HG02840 (cell line): ENCODE measurements around the gene SIL1.

Experiments
- ATAC-seq: cut with Tn5 transposase; IDR thresholded peaks from one replicate; pipeline ENCODE4 v1.9.1; 2021; ENCODE audit warnings: mild to moderate bottlenecking, moderate library complexity, moderate number of reproducible peaks; ENCODE audit not compliant: unreplicated experiment, low FRiP score

The SIL1 gene

DNA sequence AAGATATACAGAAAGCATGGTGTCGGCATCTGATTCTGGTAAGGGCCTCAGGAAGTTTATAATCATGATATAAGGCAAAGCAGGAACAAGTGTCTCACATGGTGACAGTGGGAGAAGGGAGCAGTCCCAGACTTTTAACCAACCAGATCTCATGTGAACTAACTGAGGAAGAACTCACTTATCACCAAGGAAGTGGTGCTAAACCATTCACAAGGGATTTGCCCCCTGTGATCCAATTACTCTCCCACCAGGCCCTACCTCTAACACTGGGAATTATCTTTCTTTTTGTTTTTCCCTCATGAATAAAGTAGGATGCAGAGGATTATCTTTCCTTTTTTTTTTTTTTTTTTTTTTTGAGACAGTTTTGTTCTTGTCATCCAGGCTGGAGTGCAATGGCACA, 199.6 kb downstream of the SIL1 start:
- no peak for ATAC-seq

DNA sequence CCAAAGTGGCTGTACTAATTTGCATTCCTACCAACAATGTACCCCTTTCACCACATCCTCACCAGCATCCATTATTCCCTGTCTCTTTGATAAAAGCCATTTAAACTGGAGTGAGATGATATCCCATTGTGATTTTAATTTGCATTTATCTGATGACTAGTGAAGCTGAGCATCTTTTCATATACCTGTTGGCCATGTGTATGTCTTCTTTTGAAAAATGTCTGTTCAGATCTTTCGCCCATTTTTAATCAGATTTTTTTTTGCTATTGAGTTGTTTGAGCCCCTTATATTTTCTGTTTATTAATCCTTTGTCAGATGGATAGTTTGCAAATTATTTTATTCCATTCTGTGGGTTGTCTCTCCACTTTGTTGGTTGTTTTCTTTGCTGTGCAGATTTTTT, 202.0 kb downstream of the SIL1 start:
- ATAC-seq, result no peak

DNA sequence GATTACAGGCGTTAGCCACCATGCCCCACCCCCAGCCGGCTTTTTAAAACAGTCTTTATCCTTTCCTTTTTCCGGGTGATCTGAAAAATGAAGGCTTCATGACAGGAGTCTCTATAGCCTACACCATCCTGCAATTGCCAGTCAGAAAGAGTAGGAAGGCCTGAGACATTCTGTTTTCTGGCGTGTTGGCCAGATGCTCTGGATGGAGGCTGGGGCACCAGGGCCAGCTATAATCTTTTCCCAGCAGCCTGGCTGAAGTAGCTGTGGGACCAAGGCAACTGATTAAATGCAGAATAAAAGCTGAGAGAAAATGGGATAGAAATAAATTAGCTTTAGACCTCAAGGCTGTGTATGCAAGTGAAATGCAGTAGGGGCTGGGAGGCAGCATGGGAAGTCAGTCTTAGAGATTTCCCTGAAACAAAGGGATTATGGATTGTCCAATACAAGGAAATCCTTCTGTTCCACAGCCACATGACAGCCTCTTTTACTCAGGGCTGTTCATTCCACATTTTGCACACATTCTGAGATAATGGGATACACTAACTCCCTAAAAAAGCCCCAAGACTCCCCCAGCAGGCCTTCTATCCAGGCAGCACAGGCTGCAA, 207.1 kb downstream of the SIL1 start:
- ATAC-seq, result no peak

- no peak for ATAC-seq
Measured at GRCh38 chr5:138989720-138990119, 208.4 kb downstream of the SIL1 start.

DNA sequence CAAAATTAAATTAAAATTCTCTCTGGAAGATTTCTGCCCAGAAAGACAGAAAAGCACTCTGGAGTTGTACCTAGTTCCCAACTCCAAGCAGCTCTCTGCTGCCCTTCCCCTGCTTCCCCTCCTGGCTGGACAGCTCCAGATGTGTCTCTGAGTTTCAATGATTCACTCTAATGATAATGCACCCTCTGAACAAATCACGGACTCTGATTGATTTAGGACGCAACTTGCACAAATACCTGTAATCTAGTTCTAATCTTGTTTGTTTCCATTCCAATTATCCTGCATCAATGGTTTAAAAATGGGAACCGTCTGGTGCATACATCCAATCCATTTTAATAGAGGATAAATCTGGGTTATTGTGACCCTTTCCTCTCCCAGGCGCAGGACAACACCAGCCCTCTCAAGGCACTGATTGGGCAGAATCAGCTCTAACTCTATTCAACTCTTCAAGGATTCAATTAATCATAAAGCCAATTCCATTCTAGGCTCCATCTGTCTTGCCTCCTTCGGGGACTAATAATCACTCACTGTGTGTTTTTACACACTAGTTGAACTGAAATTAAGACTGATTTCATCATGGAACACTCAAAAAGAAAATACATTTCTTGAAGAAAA, 211.9 kb downstream of the SIL1 start:
- ATAC-seq, result no peak

DNA sequence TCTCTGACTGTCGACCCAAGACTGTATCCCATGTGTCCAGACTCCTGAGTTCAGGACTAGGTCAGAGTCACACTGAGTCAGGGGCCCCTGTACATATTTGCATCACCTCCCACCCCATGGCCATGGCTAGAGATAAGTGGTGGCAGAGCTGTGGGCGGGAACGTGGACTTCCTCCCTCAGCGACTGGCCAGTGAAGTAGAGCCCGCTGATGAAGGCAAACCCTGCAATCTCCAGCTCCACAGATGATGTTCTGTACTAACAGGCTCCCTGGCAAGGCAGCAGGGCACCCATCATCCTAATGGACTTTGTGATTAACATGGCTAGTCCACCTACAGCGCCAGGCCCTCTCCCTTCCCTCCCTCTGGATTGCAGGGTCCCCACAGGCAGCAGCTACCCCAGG, 212.5 kb downstream of the SIL1 start:
- ATAC-seq, result no peak

DNA sequence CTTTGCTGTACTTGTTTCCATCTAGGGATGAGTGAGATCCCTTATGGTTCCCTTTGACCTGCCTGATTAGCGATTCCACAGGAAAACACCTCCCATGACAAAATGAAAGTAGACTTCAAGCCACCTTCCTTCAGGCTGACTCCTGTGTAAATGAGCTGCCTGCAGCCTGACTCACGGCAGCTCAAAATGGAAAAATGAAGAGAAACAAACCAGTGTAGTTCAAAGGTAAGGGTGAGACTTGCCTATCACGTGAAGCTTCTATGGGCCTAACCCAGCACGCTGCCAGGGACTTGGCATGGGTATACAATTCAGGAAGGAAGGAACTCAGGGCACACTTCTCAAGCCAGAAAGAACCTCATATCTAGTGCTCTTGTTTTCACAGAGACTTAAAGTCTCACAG, 212.9 kb downstream of the SIL1 start:
- no peak for ATAC-seq

DNA sequence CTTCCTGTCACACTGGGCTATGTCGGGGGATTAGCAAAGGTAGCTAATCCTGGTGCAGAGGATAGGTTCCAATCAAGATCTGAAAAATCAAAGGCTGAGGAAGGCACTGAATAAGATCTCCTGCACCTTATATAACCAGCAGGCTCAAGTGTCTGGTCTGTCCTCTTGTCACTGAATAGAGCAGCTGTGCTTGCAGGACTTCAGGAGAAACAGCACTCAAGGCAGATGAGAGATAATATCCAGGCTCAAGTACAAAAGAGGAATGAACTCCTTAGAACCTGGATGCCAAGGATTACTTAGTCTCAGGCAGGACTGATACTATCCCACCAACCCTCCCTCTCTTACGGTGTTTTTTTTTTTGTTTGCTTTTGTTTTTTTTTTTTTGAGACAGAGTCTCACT, 214.2 kb downstream of the SIL1 start:
- no peak for ATAC-seq

DNA sequence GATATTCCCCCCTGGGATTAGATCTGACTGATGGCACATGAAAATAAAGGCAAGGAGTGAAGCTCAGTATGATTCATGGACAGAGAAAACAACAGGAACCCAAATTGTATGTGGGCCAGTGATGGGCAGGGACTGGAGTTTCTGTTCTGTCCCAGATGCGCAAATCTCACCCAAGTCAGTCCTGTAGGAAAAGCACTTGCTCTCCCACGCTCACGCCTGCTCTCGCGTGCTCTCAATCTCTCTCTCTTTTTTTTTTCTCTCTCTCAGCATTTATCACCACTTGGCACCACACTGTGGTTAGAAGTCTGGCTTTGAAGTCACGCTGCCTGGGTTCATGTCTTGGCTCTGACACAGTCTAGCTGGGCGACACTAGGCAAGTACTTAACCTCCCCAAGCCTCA, 216.6 kb downstream of the SIL1 start:
- ATAC-seq, result no peak

GRCh38 chr5:138981131-138981530, 217.0 kb downstream of the SIL1 start:
- ATAC-seq, result no peak

- no peak for ATAC-seq
Measured at GRCh38 chr5:138980441-138980840, 217.7 kb downstream of the SIL1 start.

DNA sequence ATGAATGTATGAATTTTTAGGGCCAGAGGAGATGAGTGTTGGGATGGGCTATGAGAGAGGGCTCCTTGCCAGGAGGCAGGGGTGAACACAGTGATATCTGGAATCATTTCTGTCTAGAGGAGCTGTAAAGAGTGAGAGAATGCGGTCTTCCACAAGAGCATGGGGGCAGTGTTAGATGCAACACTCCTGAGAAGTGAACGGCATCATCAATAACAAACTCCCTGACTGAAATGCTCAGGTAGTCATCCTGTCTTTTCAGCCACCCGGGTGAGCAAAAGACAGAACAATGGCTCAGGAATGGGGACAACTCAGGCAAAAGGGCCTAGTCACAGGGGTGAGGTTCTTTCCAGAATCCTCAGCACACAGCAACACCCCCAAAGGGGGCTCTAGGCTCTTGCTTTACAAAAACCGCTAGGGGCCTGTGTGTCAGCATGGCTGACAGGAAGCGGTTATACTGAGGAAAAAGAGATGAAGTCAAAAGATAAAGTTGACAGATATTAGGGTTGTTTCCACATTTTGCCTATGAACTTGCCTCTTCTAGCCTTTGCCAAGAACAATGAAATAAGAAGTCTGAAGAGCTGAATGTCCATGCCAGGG, 218.4 kb downstream of the SIL1 start:
- ATAC-seq, result no peak

DNA sequence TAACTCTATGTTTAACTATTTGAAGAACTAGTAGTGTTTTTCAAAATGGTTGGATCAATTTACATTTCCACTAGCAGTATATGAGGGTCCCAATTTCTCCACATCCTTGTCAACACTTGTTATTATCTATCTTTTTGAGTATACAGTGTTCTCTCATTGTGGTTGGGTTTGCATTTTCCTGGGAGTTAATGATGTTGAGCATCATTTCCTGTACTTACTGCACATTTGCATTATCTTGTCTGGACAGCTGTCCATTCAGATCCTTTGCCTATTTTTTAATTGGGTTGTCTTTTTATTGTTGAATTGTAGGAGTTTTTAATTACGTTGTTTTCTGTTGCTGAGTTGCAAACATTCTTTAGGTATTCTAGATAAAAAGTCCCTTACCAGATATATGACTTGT, 219.6 kb downstream of the SIL1 start:
- no peak for ATAC-seq

DNA sequence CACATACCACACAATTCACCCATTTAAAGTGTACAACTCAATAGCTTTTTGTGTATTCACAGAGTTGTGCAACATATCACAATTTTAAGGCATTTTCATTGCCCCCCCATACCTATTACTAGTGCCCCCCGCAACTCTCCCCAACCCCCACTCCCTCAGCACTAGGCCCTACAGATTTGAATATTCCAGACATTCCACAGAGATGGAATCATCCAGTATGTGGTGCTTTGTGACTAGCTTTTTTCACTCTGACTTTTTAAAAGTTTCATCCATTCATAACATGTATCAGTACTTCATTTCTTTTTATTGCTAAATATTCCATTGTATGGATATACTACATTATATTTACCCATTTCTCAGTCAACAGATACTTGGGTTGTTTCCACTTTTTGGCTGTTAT, 220.1 kb downstream of the SIL1 start:
- no peak for ATAC-seq

GRCh38 chr5:138975098-138975847, 222.9 kb downstream of the SIL1 start:
- no peak for ATAC-seq

- no peak for ATAC-seq
Measured at GRCh38 chr5:138974227-138975063, 223.7 kb downstream of the SIL1 start.

- ATAC-seq, result no peak
Measured at GRCh38 chr5:138972836-138973235, 225.3 kb downstream of the SIL1 start.

DNA sequence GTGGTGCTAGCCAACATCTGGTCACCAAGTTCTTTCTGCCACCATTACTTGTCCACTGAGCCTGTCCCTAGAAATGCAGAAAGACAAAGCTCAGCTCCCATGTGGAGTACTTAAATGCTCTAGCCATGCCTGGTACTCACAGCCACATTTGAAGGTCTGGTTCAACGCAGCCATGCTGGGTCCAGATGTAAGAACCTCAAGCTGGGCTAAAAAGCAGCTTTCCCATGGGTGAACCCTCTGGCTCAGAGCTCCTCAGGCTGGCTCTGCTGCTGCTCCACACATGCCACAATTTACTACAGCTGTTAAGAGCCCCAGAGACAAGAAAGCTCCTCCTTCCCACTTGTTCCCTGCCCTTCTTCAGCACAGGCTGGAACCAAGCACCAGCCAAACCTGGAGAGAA, 225.9 kb downstream of the SIL1 start:
- no peak for ATAC-seq

DNA sequence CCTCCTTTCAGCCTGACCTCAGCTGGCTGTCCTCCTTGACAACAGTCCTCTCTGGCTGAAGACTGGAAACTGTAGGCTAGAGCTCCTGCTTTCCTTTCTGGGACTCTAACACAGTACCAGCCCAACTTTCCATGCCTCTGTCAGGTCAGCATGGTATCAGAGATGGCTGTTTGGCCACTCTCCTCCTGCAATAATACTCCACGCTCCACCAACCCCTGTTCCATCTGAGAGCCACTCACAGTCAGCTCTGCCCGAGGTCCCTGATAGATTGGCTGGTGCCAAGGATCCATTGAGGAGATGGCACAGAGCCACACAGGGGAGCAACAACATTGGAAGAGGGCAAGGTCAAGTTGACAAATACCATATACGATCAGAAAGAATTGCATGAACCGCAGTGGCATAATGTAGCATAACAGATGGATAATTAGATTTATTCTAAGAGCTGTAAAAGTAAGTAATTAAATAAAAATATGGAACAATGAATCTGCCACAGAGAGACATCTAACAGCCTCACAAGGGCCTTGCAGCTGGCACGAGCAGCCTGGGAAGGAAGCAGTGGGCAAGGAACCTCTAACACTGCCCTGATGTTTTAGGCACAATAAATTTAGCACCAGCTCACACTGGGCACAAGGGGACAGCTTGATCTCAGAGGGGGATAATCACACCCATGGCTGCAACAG, 228.7 kb downstream of the SIL1 start:
- ATAC-seq, result no peak

- no peak for ATAC-seq
Measured at GRCh38 chr5:138968601-138969000, 229.6 kb downstream of the SIL1 start.
